HepG2 (cell line): Measurements from ENCODE around the gene RHBDD3. TPM values are rescaled to one million over a fixed set of nuclear protein-coding genes. Genes with fewer than 3 reads are reported as not detected.
A peak's percentile ranks its signal among the peaks of the same experiment; 100 is the strongest.

Source experiments
- ARNTL ChIP-seq: sonication (generic); formaldehyde crosslinking; IDR thresholded peaks from 2 replicates; pipeline ENCODE4 v1.4.0; 2020; ENCODE audit warnings: mild to moderate bottlenecking, missing genetic modification reagents
- DMTF1 ChIP-seq: sonication (generic); formaldehyde crosslinking; IDR thresholded peaks from 2 replicates; pipeline ENCODE4 v1.4.0; 2020; ENCODE audit warnings: mild to moderate bottlenecking, missing genetic modification reagents
- HNRNPUL1 ChIP-seq: fragments of 200-400 bp; formaldehyde crosslinking; IDR thresholded peaks from 2 replicates; pipeline ENCODE4 v1.6.1; 2017; ENCODE audit warnings: low read depth, mild to moderate bottlenecking, low read length, moderate library complexity
- SIX1 ChIP-seq: sonication (generic); formaldehyde crosslinking; IDR thresholded peaks from 2 replicates; pipeline ENCODE4 v1.4.0; 2020; ENCODE audit warnings: missing genetic modification reagents, borderline replicate concordance
- ZBTB39 ChIP-seq: sonication (generic); formaldehyde crosslinking; IDR thresholded peaks from 2 replicates; pipeline ENCODE4 v1.5.0; 2020; ENCODE audit warnings: missing genetic modification reagents
- ZNF337 ChIP-seq: sonication (generic); formaldehyde crosslinking; IDR thresholded peaks from 2 replicates; pipeline ENCODE4 v1.5.1; 2020; ENCODE audit warnings: missing genetic modification reagents, low read depth, mild to moderate bottlenecking, borderline replicate concordance
- ZNF407 ChIP-seq: sonication (generic); formaldehyde crosslinking; IDR thresholded peaks from one replicate; pipeline ENCODE4 v1.5.1; 2020; ENCODE audit warnings: mild to moderate bottlenecking, missing genetic modification reagents; ENCODE audit errors: not compliant biosample characterization
- ZNF432 ChIP-seq: sonication (generic); formaldehyde crosslinking; IDR thresholded peaks from 2 replicates; pipeline ENCODE4 v1.5.0; 2020; ENCODE audit warnings: missing genetic modification reagents, mild to moderate bottlenecking, borderline replicate concordance
- ZNF703 ChIP-seq: sonication (generic); formaldehyde crosslinking; IDR thresholded peaks from 2 replicates; pipeline ENCODE4 v1.5.1; 2020; ENCODE audit warnings: missing genetic modification reagents, mild to moderate bottlenecking, moderate library complexity, borderline replicate concordance
- ZNF749 ChIP-seq: sonication (generic); formaldehyde crosslinking; IDR thresholded peaks from 2 replicates; pipeline ENCODE4 v1.8.0; 2022; ENCODE audit warnings: mild to moderate bottlenecking, missing genetic modification reagents, moderate library complexity, borderline replicate concordance
- polyA plus RNA-seq, 8 experiments: library from polyadenylated mRNA; depleted of rRNA in 3 of 8; stranded (reverse) in 7 of 8; unstranded in 1 of 8; fragments of >200 nt; fragmentation: Illumina TruSeq in 4 of 8; extraction: Trizol in 4 of 8; gene quantifications; 2 replicates each; pipeline versions ENCODE4 v1.2.1 to v1.2.3, GENCODE V29; 2011 to 2016; ENCODE audit warnings: low read depth in 4 of 8, missing spikeins in 1 of 8, mixed read lengths in 1 of 8; ENCODE audit not compliant: insufficient read depth in 1 of 8
- total RNA-seq, 5 experiments: library from RNA; depleted of rRNA; stranded (reverse); fragments of >200 nt; fragmentation: Illumina TruSeq; extraction: Trizol; gene quantifications; 2 replicates each; pipeline ENCODE4 v1.2.3, GENCODE V29; 2016; ENCODE audit warnings: low read depth in 1 of 5
- TF ChIP-seq, protein P1 (sequence below): sonication (generic); formaldehyde crosslinking; IDR thresholded peaks from 2 replicates; pipeline ENCODE4 v1.5.0; 2020; ENCODE audit warnings: missing genetic modification reagents

The RHBDD3 gene
- total and polyA plus RNA-seq, 2 of the 13 experiments (the other 11 are each of a cell fraction or from before 2014, with no cell fraction given): 12.1 to 26.7 TPM

- no peak for TF ChIP-seq ZNF407 (CRISPR knock-in tag)
- no peak for TF ChIP-seq ARNTL (CRISPR knock-in tag)
- 0 out of 2 replicates have a peak, but pooled peaks have one; percentile 30 for TF ChIP-seq ZNF432 (CRISPR knock-in tag)
- TF ChIP-seq HNRNPUL1: no peak
- peak; percentile 75; the same call in 1 of the 2 replicates for TF ChIP-seq ZNF703
- no peak for TF ChIP-seq SIX1 (CRISPR knock-in tag)
- TF ChIP-seq ZNF337: no peak
- TF ChIP-seq, protein P1, sequence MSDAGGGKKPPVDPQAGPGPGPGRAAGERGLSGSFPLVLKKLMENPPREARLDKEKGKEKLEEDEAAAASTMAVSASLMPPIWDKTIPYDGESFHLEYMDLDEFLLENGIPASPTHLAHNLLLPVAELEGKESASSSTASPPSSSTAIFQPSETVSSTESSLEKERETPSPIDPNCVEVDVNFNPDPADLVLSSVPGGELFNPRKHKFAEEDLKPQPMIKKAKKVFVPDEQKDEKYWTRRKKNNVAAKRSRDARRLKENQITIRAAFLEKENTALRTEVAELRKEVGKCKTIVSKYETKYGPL (CRISPR knock-in tag): peak; percentile 9; the same call in 1 of the 2 replicates
- TF ChIP-seq ZBTB39 (CRISPR knock-in tag): no peak
- peak; percentile 64; the same call in 1 of the 2 replicates for TF ChIP-seq ZNF749 (CRISPR knock-in tag)
- no peak for TF ChIP-seq DMTF1
These were observed 889 bp upstream of the RHBDD3 start (continued) for GRCh38 chr22:29268511-29269229.
